D341Med (cell line): ENCODE data around the gene POLR3H.
"Not testable (repeated sequence)": the region's sequence is repeated elsewhere in the genome, so short reads cannot be mapped to it uniquely, and the experiment has no call there.

Experiments used
- DNase-seq: peaks from one replicate; pipeline ENCODE4 v3.0.0; 2012; ENCODE audit warnings: low spot score

POLR3H gene

GRCh38 chr22:41543854-41544670 is at the start of gene POLR3H:
Gene POLR3H (minus strand): TSS chr22:41544470. CDS start chr22:41544101, 369 bp downstream.
- peak; percentile 99 for DNase-seq

- not testable (repeated sequence) for DNase-seq
These were observed 49.2 kb upstream of the POLR3H start for GRCh38 chr22:41593336-41593960.

DNA sequence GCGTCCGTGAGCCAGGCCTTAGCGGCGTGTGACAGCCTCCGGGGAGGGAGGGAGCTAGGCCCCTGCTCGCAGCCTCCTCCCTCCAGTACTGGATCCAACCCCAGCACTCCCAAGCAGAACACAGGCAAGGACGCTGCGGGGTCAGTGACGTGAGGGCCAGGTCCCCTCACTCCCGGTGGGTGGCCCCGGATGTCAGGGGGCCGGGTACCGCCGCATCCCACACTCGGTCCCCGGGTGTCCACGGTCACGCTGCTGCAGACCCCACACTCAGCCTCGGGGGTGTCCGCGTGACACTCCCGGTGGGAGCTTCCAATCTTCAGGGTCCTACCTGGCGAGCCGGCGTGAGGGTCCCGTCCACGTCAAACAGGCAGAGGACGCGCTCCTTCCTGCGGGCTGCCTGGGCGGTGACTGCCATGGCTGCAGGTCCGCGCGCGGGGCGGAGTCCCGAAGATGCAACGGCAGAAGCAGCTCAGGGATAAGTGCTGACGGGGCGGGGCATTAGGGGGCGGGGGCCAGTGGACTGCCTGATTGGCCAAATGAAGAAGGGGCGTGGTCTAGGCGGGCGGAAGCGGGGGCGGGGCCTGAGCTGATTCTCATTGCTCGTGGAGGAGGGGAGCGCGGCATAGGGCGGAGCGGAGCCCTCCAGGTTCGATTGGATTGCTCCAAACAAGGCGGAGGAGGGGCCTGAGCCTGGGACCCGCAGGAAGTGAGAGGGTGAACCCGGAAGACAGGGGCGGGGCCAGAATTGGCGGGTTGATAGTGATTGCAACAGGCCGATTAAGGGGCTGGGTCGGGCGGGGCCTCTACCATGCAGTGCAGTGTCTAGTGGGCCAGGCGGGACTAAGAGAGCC is 45.3 kb upstream of the POLR3H start, which contains the start of gene PMM1:
TSS of gene PMM1 (minus strand) at position 450 of the 851 bp plus-strand sequence. CDS start at position 415, 35 bp downstream.
- peak; percentile 99 for DNase-seq

- DNase-seq, result no peak
These were observed 43.1 kb upstream of the POLR3H start for GRCh38 chr22:41587347-41587723.

- no peak for DNase-seq
These were observed 41.6 kb upstream of the POLR3H start for GRCh38 chr22:41585898-41586297.

- no peak for DNase-seq
These were observed 40.6 kb upstream of the POLR3H start for GRCh38 chr22:41584881-41585280.

- no peak for DNase-seq
These were observed 38.4 kb upstream of the POLR3H start for GRCh38 chr22:41582694-41583093.

DNA sequence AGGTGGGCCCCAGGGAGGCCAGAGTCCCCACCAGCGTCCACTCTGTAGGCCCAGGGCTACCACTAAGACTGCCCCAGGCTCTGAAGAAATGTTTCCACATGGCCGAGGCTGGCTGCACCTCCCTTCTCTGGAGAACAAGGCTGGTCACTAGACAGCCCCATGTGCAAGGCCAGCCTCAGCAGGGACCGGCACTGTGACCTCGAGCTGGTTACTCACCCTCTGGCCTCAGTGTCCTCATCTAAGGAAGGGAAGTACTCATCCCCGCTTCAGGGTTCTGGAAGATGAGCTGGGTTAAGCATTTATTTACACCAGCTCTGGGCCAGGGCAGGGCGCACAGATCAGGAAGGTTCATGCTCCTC is 35.7 kb upstream of the POLR3H start:
- DNase-seq, result no peak

GRCh38 chr22:41579297-41579996 is 35.2 kb upstream of the POLR3H start:
- DNase-seq, result no peak

- no peak for DNase-seq
These were observed 34.5 kb upstream of the POLR3H start for GRCh38 chr22:41578818-41579217.

- no peak for DNase-seq
These were observed 33.8 kb upstream of the POLR3H start for GRCh38 chr22:41578114-41578513.

- DNase-seq, result peak; percentile 88
These were observed 32.6 kb upstream of the POLR3H start for GRCh38 chr22:41576877-41577276.

DNA sequence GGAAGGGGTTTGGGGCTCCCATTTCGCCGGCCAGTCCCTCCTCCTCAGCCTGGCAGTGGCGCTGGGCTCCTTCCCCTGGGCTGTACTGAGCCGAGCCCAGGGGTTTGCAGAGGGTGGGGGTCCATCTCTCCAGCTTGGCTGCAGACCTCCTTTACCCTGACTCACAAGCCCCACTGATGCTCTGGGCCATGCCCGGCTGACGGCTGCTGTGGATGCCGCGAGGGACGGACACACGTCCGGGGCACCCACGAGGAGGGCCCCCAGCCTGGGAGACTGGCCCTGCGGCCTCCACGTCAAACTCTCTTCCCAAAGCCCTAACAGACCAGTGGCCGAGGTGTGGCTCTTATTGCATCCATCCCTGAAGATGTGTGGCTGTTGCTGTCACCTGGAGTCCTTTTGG is 31.3 kb upstream of the POLR3H start:
- DNase-seq, result no peak

- no peak for DNase-seq
These were observed 30.6 kb upstream of the POLR3H start for GRCh38 chr22:41574847-41575381.

DNA sequence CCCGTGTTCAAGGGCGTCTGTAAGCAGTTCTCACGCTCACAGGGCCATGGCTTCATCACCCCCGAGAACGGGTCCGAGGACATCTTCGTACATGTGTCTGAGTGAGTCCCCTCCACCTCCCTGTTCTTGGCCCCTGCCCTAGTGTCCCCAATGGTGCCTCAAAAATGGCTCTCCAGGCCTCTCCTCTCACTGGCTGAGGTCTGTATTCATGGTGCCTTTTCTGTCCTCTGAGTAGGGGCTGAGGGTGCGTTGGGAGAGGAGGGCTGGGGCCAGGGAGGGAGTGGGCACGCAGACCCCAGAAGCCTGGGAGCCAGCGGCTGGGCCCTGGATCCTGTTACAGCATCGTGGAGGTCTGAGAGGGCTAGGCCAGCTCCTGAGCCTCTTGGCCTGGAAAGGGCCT is 29.4 kb upstream of the POLR3H start:
- DNase-seq, result no peak

DNA sequence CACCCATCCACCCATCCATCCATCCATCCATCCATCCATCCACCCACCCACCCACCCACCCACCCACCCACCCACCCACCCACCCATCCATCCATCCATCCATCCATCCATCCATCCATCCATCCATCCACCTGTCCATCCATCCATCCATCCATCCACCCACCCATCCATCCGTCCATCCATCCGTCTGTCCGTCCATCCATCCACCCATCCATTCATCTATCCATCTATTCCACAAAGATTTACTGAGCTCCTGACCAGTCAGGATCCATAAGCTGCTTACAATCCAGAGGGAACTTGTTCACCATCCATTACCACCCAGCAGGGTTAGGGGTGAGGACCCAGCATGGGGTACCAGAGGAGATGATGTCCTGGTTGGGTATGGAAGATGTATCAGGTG is 28.0 kb upstream of the POLR3H start:
- not testable (repeated sequence) for DNase-seq

DNA sequence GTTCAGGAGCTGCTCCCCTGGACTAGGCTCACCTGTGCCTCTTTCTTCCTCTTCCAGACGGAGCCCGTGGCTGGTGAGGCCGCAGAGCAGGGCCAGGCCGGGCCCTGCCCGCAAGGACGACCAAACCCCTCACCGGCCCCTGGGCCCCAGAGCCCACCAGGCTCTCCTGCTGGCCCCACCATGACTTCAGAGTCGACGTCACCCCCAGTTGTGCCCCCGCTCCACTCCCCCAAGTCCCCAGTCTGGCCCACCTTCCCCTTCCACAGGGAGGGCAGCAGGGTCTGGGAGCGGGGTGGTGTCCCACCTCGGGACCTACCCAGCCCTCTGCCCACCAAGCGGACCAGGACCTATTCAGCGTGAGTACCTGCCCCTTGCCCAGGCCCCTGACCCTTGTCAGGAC is 27.5 kb upstream of the POLR3H start:
- DNase-seq, result no peak

GRCh38 chr22:41570221-41570620 is 26.0 kb upstream of the POLR3H start:
- no peak for DNase-seq

DNA sequence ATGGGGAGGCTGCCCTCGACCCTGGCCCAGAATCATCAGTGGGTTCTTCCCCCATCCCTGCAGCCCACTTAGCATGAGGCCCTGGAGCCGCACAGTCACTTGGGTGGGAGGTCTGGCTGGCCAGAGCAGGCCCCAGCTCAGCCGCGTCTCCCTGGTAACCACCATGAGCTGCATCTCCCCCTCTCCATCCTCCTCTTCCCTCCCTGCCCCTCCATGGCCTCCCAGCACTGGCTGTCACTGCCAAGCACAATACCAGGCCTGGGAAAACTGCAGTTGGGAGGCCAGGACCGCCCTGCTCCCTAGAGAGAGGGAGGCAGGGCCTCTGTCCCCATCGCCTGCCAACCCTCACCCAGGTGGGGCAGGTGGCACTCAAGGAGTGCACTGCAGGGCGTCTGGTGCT is 24.5 kb upstream of the POLR3H start:
- no peak for DNase-seq

DNA sequence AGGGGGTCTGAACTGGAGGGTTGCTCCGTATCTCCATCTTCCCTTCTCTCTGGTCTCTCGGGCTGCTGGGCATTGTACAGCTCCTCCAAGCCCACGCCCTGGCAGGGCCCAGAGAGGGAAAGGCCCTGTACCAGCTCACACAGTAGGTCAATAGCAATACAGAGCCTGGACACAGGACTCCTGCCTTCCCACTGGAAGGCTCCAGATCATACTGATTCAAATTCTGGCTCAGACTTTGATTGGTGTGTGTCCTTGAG is 23.2 kb upstream of the POLR3H start:
- no peak for DNase-seq

DNA sequence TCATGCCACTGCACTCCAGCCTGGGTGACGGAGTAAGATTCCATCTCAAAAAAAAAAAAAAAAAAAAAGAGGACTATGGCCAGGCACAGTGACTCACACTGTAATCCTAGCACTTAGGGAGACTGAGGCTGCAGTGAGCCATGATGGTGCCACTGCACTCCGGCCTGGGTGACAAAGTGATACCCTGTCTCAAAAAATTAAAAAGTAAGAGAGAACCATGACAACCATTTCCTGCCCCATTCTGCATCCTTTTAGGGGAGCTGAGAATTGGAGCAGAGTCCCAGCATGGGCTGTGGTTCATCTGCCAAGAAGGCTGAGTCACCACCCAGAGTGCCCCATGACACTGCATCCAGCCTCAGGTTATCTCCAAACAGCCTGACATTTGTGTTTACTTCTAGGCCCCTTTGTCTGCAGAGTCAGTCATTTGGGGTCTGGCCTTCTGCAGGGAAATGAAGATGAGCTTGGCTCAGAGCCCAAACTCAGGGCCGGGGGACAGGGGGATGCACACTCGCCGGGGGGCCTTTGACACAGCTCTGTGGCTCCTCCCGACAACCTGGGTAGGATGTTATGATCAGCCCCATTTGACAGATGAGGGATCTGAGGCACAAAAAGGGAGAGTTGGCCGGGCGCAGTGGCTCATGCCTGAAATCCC is 21.3 kb upstream of the POLR3H start:
- DNase-seq, result no peak

DNA sequence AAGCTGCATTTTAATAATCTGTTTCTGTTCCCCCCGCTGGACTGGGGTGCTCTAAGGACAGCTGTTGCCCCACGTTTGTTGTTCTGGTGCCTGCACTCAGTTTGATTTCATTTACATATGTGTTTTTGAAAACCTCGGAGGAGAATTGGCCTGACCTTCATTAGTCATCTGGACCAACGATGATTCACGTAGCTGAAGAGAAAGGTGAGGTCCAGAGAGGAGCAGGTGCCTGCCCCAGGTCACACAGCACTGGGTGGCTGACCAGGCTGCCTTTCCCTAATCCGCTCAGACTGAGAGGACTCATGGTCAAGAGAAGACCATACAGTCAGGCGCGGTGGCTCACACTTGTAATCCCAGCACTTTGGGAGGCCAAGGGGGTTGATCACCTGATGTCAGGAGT is 20.3 kb upstream of the POLR3H start:
- no peak for DNase-seq
